A549 (cell line): ENCODE measurements around the gene ZNHIT2. TPM values are rescaled to one million over a fixed set of nuclear protein-coding genes. Genes with fewer than 3 reads are reported as not detected.

ENCODE experiments used
- ATAC-seq, 2 experiments: fragments of 200-7000 bp in 1 of 2; fragments of >200 bp in 1 of 2; cut with Nextera tagmentation in 1 of 2; cut with Tn5 transposase in 1 of 2; 3 replicates each; pipeline versions ENCODE4 v1.8.0 to v1.9.1; 2018 to 2020; ENCODE audit warnings: mild to moderate bottlenecking in 1 of 2, moderate library complexity in 1 of 2
- CTCF ChIA-PET: fragments of 300-600 bp; sonication (Branson Sonifier 250); formaldehyde crosslinking; extraction: SDS; loops from one replicate; lab custom pipeline; 2021; ENCODE audit warnings: antibody characterized with exemption, inconsistent platforms; lab: Yijun Ruan, JAX
- POLR2A ChIA-PET: fragments of 350-600 bp; formaldehyde crosslinking; extraction: SDS; loops from one replicate; lab custom pipeline; 2021; ENCODE audit warnings: antibody characterized with exemption, inconsistent platforms; lab: Yijun Ruan, JAX
- DNase-seq, 2 experiments: peaks; one replicate each; pipeline versions ENCODE4 v3.0.0 to v3.0.0-alpha.2; 2011 to 2016; ENCODE audit warnings: low read depth in 1 of 2, low spot score in 1 of 2
- FAIRE-seq: peaks from 2 replicates; lab custom pipeline; 2011; peaks lifted over from hg19 to GRCh38; lab: Jason Lieb, UNC
- H3K27ac ChIP-seq, 2 experiments: fragments of >200 bp; sonication (Bioruptor Twin); formaldehyde crosslinking; 3 replicates each; pipeline ENCODE4 v1.5.1; 2016 to 2017
- H3K4me1 ChIP-seq: fragments of >200 bp; sonication (Bioruptor Twin); formaldehyde crosslinking; 3 replicates; pipeline ENCODE4 v1.6.1; 2016
- H3K4me2 ChIP-seq: fragments of >200 bp; sonication (Bioruptor Twin); formaldehyde crosslinking; 3 replicates; pipeline ENCODE4 v1.6.1; 2016
- H3K4me3 ChIP-seq: fragments of >200 bp; sonication (Bioruptor Twin); formaldehyde crosslinking; 3 replicates; pipeline ENCODE4 v1.5.1; 2016
- H3K9me3 ChIP-seq: fragments of >200 bp; sonication (Bioruptor Twin); formaldehyde crosslinking; 3 replicates; pipeline ENCODE4 v1.6.1; 2016
- CBX8 ChIP-seq: fragments of 200-600 bp; sonication (generic); IDR thresholded peaks from 2 replicates; pipeline ENCODE4 v1.6.1; 2016
- CEBPB ChIP-seq, 2 experiments: fragments of >200 bp in 1 of 2; sonication (Bioruptor Twin) in 1 of 2; formaldehyde crosslinking in 1 of 2; IDR thresholded peaks; 2 replicates each; pipeline ENCODE4 v1.6.1; 2012 to 2016
- EHF ChIP-seq: fragments of 250-450 bp; sonication (Bioruptor Pico); IDR thresholded peaks from 2 replicates; pipeline ENCODE4 v1.5.0; 2020; ENCODE audit warnings: mild to moderate bottlenecking
- ELK1 ChIP-seq: fragments of 150-350 bp; IDR thresholded peaks from 2 replicates; pipeline ENCODE4 v1.6.1; 2014; ENCODE audit warnings: low read depth, mild to moderate bottlenecking, low read length
- EP300 ChIP-seq, 2 experiments: fragments of >200 bp; sonication (Bioruptor Twin); formaldehyde crosslinking; IDR thresholded peaks; 2 replicates in 1 of 2; 3 replicates in 1 of 2; pipeline ENCODE4 v1.6.1; 2016 to 2017
- ESRRA ChIP-seq: fragments of 150-350 bp; IDR thresholded peaks from 2 replicates; pipeline ENCODE4 v1.6.1; 2014; ENCODE audit warnings: mild to moderate bottlenecking, low read length, borderline replicate concordance
- FOSB ChIP-seq: fragments of 250-450 bp; sonication (Bioruptor Pico); IDR thresholded peaks from 2 replicates; pipeline ENCODE4 v1.5.0; 2020; ENCODE audit warnings: mild to moderate bottlenecking, moderate library complexity
- HOXA7 ChIP-seq: fragments of 250-450 bp; sonication (Bioruptor Pico); IDR thresholded peaks from 2 replicates; pipeline ENCODE4 v1.5.0; 2020; ENCODE audit warnings: mild to moderate bottlenecking, moderate library complexity
- HOXB5 ChIP-seq: fragments of 250-450 bp; sonication (Bioruptor Pico); IDR thresholded peaks from 2 replicates; pipeline ENCODE4 v1.5.0; 2020; ENCODE audit warnings: mild to moderate bottlenecking, moderate library complexity
- JUN ChIP-seq, 2 experiments: fragments of >200 bp; sonication (Bioruptor Twin); formaldehyde crosslinking; IDR thresholded peaks; 2 replicates in 1 of 2; 3 replicates in 1 of 2; pipeline ENCODE4 v1.6.1; 2016 to 2017
- MYC ChIP-seq: IDR thresholded peaks from 2 replicates; pipeline ENCODE4 v1.6.1; 2012; ENCODE audit warnings: mild to moderate bottlenecking, inconsistent platforms, low read length, improper control_type of control experiment, borderline replicate concordance
- NFE2L2 ChIP-seq: fragments of 150-350 bp; conservative IDR thresholded peaks from 2 replicates; pipeline ENCODE4 v1.6.1; 2014; ENCODE audit warnings: low read length
- PHF8 ChIP-seq: fragments of 200-600 bp; sonication (generic); IDR thresholded peaks from 2 replicates; pipeline ENCODE4 v1.6.1; 2016; ENCODE audit warnings: low read depth, mild to moderate bottlenecking, antibody characterized with exemption, moderate library complexity, borderline replicate concordance
- POLR2AphosphoS2 ChIP-seq: conservative IDR thresholded peaks from 2 replicates; pipeline ENCODE4 v1.6.1; 2012; ENCODE audit warnings: low read length, improper control_type of control experiment, inconsistent platforms
- RARB ChIP-seq: fragments of 250-450 bp; sonication (Bioruptor Pico); IDR thresholded peaks from 2 replicates; pipeline ENCODE4 v1.8.0; 2021; ENCODE audit warnings: mild to moderate bottlenecking, moderate library complexity
- RNF2 ChIP-seq: fragments of 200-600 bp; sonication (generic); IDR thresholded peaks from 2 replicates; pipeline ENCODE4 v1.6.1; 2016; ENCODE audit warnings: low read depth, mild to moderate bottlenecking, antibody characterized with exemption, moderate library complexity, borderline replicate concordance
- SREBF2 ChIP-seq: fragments of 450-650 bp; IDR thresholded peaks from 2 replicates; pipeline ENCODE4 v1.6.1; 2014; ENCODE audit warnings: mild to moderate bottlenecking, moderate library complexity
- ZSCAN20 ChIP-seq: fragments of 250-450 bp; sonication (Bioruptor Pico); IDR thresholded peaks from 2 replicates; pipeline ENCODE4 v1.8.0; 2022; ENCODE audit warnings: mild to moderate bottlenecking, moderate library complexity
- WGBS: methylation state at CpG from one replicate; pipeline ENCODE4 v1.1.6; 2017; ENCODE audit errors: missing lambda C conversion rate; 5-methylcytosine and 5-hydroxymethylcytosine counted together
- polyA plus RNA-seq, 4 experiments: library from polyadenylated mRNA; depleted of rRNA in 3 of 4; stranded (reverse); fragments of >200 nt; fragmentation: RNase III in 1 of 4; extraction: RNeasy Plus Mini Kit Qiagen cat#74134 plus additional on column Dnase treatment in 1 of 4; gene quantifications; 2 replicates in 3 of 4; 3 replicates in 1 of 4; pipeline ENCODE4 v1.2.3, GENCODE V29; 2011 to 2017
- TF ChIP-seq, protein P1 (sequence below): fragments of 450-650 bp; IDR thresholded peaks from 2 replicates; pipeline ENCODE4 v1.6.1; 2014; ENCODE audit warnings: antibody characterized with exemption
- TF ChIP-seq, protein P2 (sequence below): IDR thresholded peaks from 2 replicates; pipeline ENCODE4 v1.6.1; 2012; ENCODE audit warnings: low read depth, borderline replicate concordance
- TF ChIP-seq, protein P3 (sequence below): fragments of >200 bp; sonication (Bioruptor Twin); formaldehyde crosslinking; IDR thresholded peaks from 3 replicates; pipeline ENCODE4 v1.5.1; 2016
- TF ChIP-seq, protein P4 (sequence below): fragments of 200-600 bp; sonication (generic); IDR thresholded peaks from 2 replicates; pipeline ENCODE4 v1.6.1; 2016; ENCODE audit warnings: antibody characterized with exemption, mild to moderate bottlenecking, moderate library complexity

The ZNHIT2 gene
- polyA plus RNA-seq, 2 of the 4 experiments (the other 2 are of a cell fraction) = 5.5 to 13.5 TPM

- FAIRE-seq (no peak), ATAC-seq (no peak), DNase-seq (no peak)
- POLR2A ChIA-PET = interaction anchor here (0.5 to 2.1 kb wide), 2 partner anchors 10 to 353 kb away, joined by 3 to 14 read pairs; partner anchors contain the start of genes FAU and MRPL49
- Histone ChIP-seq H3K4me1 (peaks cover 15% of the 10 kb centered on the region), H3K27ac (no peak overlapping the region), H3K4me3 (no peak overlapping the region), H3K4me2 (no peak overlapping the region), H3K9me3 (no peaks in the 10 kb centered on the region)
- CTCF ChIA-PET = interaction anchor here (0.6 to 7.3 kb wide), 4 partner anchors 12 to 147 kb away, joined by 3 to 75 read pairs (median 12); partner anchors contain the start of genes FAU, MRPL49, TM7SF2 and ZNHIT2
- no peak for TF ChIP-seq HOXB5 (CRISPR knock-in tag)
- TF ChIP-seq CEBPB (IDR thresholded peaks at IDR 0.05) = no peak
- no peak for TF ChIP-seq RNF2
- no peak for TF ChIP-seq EP300 (IDR thresholded peaks at IDR 0.05)
- TF ChIP-seq CBX8 = no peak
- no peak for TF ChIP-seq RARB
- no peak for TF ChIP-seq ZSCAN20
- TF ChIP-seq, protein P1, sequence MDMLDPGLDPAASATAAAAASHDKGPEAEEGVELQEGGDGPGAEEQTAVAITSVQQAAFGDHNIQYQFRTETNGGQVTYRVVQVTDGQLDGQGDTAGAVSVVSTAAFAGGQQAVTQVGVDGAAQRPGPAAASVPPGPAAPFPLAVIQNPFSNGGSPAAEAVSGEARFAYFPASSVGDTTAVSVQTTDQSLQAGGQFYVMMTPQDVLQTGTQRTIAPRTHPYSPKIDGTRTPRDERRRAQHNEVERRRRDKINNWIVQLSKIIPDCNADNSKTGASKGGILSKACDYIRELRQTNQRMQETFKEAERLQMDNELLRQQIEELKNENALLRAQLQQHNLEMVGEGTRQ = no peak
- TF ChIP-seq, protein P2, sequence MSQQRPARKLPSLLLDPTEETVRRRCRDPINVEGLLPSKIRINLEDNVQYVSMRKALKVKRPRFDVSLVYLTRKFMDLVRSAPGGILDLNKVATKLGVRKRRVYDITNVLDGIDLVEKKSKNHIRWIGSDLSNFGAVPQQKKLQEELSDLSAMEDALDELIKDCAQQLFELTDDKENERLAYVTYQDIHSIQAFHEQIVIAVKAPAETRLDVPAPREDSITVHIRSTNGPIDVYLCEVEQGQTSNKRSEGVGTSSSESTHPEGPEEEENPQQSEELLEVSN = no peak
- no peak for TF ChIP-seq ELK1
- TF ChIP-seq JUN (IDR thresholded peaks at IDR 0.05) = no peak
- no peak for TF ChIP-seq NFE2L2
- no peak for TF ChIP-seq FOSB (CRISPR knock-in tag)
- TF ChIP-seq ESRRA = no peak
- no peak for TF ChIP-seq SREBF2
- TF ChIP-seq, protein P3, sequence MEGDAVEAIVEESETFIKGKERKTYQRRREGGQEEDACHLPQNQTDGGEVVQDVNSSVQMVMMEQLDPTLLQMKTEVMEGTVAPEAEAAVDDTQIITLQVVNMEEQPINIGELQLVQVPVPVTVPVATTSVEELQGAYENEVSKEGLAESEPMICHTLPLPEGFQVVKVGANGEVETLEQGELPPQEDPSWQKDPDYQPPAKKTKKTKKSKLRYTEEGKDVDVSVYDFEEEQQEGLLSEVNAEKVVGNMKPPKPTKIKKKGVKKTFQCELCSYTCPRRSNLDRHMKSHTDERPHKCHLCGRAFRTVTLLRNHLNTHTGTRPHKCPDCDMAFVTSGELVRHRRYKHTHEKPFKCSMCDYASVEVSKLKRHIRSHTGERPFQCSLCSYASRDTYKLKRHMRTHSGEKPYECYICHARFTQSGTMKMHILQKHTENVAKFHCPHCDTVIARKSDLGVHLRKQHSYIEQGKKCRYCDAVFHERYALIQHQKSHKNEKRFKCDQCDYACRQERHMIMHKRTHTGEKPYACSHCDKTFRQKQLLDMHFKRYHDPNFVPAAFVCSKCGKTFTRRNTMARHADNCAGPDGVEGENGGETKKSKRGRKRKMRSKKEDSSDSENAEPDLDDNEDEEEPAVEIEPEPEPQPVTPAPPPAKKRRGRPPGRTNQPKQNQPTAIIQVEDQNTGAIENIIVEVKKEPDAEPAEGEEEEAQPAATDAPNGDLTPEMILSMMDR = no peak
- no peak for TF ChIP-seq MYC
- no peak for TF ChIP-seq POLR2AphosphoS2
- 83% methylated on average over 6 of the region's 6 CpGs for WGBS
These were observed 14.4 kb upstream of the ZNHIT2 start for GRCh38 chr11:65131895-65132237.

- H3K4me3 ChIP-seq = no peak overlapping the region
- no peak overlapping the region for H3K4me2 ChIP-seq
- 79% methylated on average over 3 of the region's 3 CpGs for WGBS
- ChIA-PET POLR2A (interaction anchor here (0.5 to 2.1 kb wide), 2 partner anchors 9 to 352 kb away, joined by 3 to 14 read pairs; partner anchors contain the start of genes FAU and MRPL49), CTCF (interaction anchor here (0.6 to 7.3 kb wide), 6 partner anchors 12 to 471 kb away, joined by 3 to 75 read pairs (median 6); partner anchors contain the start of genes FAU, MRPL49, TM7SF2 and ZNHIT2)
- DNase-seq = no peak
- no peak overlapping the region for H3K27ac ChIP-seq
- H3K4me1 ChIP-seq = peaks cover 15% of the 10 kb centered on the region
- ATAC-seq = no peak
- FAIRE-seq = no peak
- TF ChIP-seq, protein P1 = no peak
- no peak for TF ChIP-seq EP300 (IDR thresholded peaks at IDR 0.05)
- TF ChIP-seq FOSB (CRISPR knock-in tag) = no peak
- TF ChIP-seq, protein P4, sequence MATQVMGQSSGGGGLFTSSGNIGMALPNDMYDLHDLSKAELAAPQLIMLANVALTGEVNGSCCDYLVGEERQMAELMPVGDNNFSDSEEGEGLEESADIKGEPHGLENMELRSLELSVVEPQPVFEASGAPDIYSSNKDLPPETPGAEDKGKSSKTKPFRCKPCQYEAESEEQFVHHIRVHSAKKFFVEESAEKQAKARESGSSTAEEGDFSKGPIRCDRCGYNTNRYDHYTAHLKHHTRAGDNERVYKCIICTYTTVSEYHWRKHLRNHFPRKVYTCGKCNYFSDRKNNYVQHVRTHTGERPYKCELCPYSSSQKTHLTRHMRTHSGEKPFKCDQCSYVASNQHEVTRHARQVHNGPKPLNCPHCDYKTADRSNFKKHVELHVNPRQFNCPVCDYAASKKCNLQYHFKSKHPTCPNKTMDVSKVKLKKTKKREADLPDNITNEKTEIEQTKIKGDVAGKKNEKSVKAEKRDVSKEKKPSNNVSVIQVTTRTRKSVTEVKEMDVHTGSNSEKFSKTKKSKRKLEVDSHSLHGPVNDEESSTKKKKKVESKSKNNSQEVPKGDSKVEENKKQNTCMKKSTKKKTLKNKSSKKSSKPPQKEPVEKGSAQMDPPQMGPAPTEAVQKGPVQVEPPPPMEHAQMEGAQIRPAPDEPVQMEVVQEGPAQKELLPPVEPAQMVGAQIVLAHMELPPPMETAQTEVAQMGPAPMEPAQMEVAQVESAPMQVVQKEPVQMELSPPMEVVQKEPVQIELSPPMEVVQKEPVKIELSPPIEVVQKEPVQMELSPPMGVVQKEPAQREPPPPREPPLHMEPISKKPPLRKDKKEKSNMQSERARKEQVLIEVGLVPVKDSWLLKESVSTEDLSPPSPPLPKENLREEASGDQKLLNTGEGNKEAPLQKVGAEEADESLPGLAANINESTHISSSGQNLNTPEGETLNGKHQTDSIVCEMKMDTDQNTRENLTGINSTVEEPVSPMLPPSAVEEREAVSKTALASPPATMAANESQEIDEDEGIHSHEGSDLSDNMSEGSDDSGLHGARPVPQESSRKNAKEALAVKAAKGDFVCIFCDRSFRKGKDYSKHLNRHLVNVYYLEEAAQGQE = no peak
- TF ChIP-seq PHF8 = no peak
- no peak for TF ChIP-seq HOXA7
- no peak for TF ChIP-seq EHF (CRISPR knock-in tag)
- no peaks in the 10 kb centered on the region for H3K9me3 ChIP-seq
These were observed 13.9 kb upstream of the ZNHIT2 start for GRCh38 chr11:65131417-65131776.
